ENCODE data around the gene EDN2.

EDN2 gene

GRCh38 chr1:41484402-41485241 lies at the start of gene EDN2:
Gene EDN2 (minus strand): TSS chr1:41484683. CDS start chr1:41484601, 82 bp downstream.
- DNase-seq (ENCODE audit: low spot score), result no peak

- DNase-seq (ENCODE audit: low spot score), result no peak
Measured at GRCh38 chr1:41533731-41534080, 49.2 kb upstream of the EDN2 start.

GRCh38 chr1:41533016-41533730 lies 48.7 kb upstream of the EDN2 start:
- DNase-seq (ENCODE audit: low spot score), result no peak

- no peak for DNase-seq (ENCODE audit: low spot score)
Measured at GRCh38 chr1:41532206-41532975, 47.9 kb upstream of the EDN2 start.

- DNase-seq (ENCODE audit: low spot score), result no peak
Measured at GRCh38 chr1:41530411-41530810, 45.9 kb upstream of the EDN2 start.

- DNase-seq (ENCODE audit: low spot score), result no peak
Measured at GRCh38 chr1:41529621-41530395, 45.3 kb upstream of the EDN2 start.

GRCh38 chr1:41528726-41529605 lies 44.5 kb upstream of the EDN2 start:
- DNase-seq (ENCODE audit: low spot score), result no peak

- DNase-seq (ENCODE audit: low spot score), result no peak
Measured at GRCh38 chr1:41528106-41528505, 43.6 kb upstream of the EDN2 start.

- no peak for DNase-seq (ENCODE audit: low spot score)
Measured at GRCh38 chr1:41526956-41527561, 42.6 kb upstream of the EDN2 start.

GRCh38 chr1:41525891-41526587 lies 41.6 kb upstream of the EDN2 start:
- no peak for DNase-seq (ENCODE audit: low spot score)

GRCh38 chr1:41524676-41525675 lies 40.5 kb upstream of the EDN2 start:
- DNase-seq (ENCODE audit: low spot score), result no peak

GRCh38 chr1:41523949-41524675 lies 39.6 kb upstream of the EDN2 start:
- DNase-seq (ENCODE audit: low spot score), result no peak

GRCh38 chr1:41523071-41523470 lies 38.6 kb upstream of the EDN2 start:
- no peak for DNase-seq (ENCODE audit: low spot score)

GRCh38 chr1:41521766-41522165 lies 37.3 kb upstream of the EDN2 start:
- no peak for DNase-seq (ENCODE audit: low spot score)

- no peak for DNase-seq (ENCODE audit: low spot score)
Measured at GRCh38 chr1:41520951-41521752, 36.7 kb upstream of the EDN2 start.

GRCh38 chr1:41519667-41520066 lies 35.2 kb upstream of the EDN2 start:
- DNase-seq (ENCODE audit: low spot score), result no peak

GRCh38 chr1:41518471-41518870 lies 34.0 kb upstream of the EDN2 start:
- no peak for DNase-seq (ENCODE audit: low spot score)
